ENCODE measurements around the gene CBARP.

GRCh38 chr19:1182727-1183126 is 55.1 kb downstream of the CBARP start:
- TF ChIP-seq, protein P1, sequence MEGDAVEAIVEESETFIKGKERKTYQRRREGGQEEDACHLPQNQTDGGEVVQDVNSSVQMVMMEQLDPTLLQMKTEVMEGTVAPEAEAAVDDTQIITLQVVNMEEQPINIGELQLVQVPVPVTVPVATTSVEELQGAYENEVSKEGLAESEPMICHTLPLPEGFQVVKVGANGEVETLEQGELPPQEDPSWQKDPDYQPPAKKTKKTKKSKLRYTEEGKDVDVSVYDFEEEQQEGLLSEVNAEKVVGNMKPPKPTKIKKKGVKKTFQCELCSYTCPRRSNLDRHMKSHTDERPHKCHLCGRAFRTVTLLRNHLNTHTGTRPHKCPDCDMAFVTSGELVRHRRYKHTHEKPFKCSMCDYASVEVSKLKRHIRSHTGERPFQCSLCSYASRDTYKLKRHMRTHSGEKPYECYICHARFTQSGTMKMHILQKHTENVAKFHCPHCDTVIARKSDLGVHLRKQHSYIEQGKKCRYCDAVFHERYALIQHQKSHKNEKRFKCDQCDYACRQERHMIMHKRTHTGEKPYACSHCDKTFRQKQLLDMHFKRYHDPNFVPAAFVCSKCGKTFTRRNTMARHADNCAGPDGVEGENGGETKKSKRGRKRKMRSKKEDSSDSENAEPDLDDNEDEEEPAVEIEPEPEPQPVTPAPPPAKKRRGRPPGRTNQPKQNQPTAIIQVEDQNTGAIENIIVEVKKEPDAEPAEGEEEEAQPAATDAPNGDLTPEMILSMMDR (IDR thresholded peaks at IDR 0.05; ENCODE audit: low read depth, low read length) = no peak
- TF ChIP-seq EZH2phosphoT487 (IDR thresholded peaks at IDR 0.05; ENCODE audit: low read depth) = no peak
